GM20431 (cell line): Measurements from ENCODE around the gene TUNAR.

Experiments used
- in situ Hi-C: fragments of 300-500 bp; cut with MseI, MboI; formaldehyde crosslinking; loops from one replicate; pipeline ENCODE4 v1.15.0; 2020; ENCODE audit warnings: low sequenced_read_pairs; ENCODE audit not compliant: unreplicated experiment

Gene TUNAR

GRCh38 chr14:95870772-95871171, 5.9 kb upstream of the TUNAR start:
- in situ Hi-C loops: no loop called here

GRCh38 chr14:95871531-95871930, 5.1 kb upstream of the TUNAR start:
- in situ Hi-C loops: no loop called here

GRCh38 chr14:95872777-95873176, 3.9 kb upstream of the TUNAR start:
- in situ Hi-C loops: no loop called here

GRCh38 chr14:95875831-95876760, 536 bp upstream of the TUNAR start:
- in situ Hi-C loops: no loop called here

- in situ Hi-C loops: no loop called here
Measured at GRCh38 chr14:95877633-95878032, 1.0 kb downstream of the TUNAR start.

GRCh38 chr14:95884377-95884776, 7.7 kb downstream of the TUNAR start:
- in situ Hi-C loops: no loop called here

- in situ Hi-C loops: no loop called here
Measured at GRCh38 chr14:95885278-95885677, 8.6 kb downstream of the TUNAR start.

GRCh38 chr14:95885866-95886265, 9.2 kb downstream of the TUNAR start:
- in situ Hi-C loops: no loop called here

DNA sequence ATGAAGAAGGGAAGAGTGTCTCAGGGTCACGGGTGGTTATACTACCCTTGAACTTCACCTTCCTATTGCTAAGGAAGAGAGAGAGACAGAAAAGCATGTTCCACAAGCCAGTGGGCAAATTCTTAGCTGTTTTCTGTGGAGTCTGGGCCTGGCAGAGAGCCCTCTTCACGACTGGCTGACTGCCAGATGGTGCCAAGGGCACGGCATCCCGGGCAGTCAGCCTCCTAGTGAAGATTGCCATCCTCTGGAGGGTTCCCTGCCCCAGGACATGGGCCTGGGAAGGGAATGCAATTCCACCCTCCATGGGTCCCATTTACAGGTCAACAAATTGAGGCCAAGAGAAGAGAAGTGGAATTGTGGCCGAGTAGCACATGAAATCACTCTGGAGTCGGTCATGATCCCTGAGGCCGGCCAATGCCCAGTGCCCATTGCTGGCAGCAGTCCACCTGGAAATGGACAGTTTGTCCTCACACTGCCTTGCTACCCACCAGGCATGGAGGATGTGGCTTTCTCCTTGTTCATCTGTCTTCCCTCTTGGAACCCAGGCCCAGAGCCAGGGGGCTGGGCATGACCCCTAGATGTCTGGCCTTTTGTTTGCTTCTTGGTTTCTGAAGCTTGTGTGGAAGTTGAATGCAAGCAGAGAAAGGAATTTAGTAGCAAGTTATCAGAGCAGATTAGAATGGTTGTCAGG, 9.9 kb downstream of the TUNAR start:
- in situ Hi-C loops: no loop called here

DNA sequence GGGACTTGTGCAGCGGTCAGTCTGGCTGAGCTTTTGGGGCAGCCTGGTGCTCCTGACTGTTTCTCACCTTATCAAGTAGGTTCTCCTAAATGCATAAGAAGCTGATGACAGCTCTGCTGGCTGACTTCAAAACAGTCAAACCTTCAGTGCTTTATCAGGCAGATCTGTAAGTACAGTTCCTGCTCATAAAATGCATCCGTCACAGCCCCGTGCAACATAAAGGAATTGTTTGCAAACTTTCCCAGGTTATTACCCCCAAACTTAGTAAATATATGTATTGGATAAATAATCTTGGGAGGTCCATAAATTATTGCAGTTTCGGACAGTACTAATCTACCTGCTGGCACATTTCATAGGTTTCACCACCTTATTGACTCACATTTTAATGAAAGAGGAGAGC, 10.7 kb downstream of the TUNAR start:
- in situ Hi-C loops: no loop called here

- in situ Hi-C loops: no loop called here
Measured at GRCh38 chr14:95889236-95889979, 12.8 kb downstream of the TUNAR start.

- in situ Hi-C loops: no loop called here
Measured at GRCh38 chr14:95891742-95892141, 15.1 kb downstream of the TUNAR start.

DNA sequence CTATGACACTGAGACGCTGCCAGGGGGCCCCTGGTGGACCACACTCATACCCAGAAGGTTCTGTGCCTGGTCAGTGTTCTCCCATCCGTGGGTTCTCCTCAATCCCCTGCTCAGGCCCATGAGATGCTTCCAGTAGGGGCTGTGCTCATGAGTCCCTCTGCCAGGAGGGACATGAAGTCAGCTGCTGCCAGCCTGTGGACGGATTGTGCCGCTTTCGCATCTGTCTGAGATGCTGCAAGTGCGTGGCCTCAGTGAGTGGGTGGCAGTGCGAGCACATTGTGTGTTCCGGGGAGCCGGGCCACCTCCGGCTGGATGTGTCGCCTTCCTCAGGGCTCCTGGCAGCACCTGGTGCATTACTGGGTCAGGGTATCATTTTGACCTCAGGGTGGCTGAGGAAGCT, 15.5 kb downstream of the TUNAR start:
- in situ Hi-C loops: no loop called here

DNA sequence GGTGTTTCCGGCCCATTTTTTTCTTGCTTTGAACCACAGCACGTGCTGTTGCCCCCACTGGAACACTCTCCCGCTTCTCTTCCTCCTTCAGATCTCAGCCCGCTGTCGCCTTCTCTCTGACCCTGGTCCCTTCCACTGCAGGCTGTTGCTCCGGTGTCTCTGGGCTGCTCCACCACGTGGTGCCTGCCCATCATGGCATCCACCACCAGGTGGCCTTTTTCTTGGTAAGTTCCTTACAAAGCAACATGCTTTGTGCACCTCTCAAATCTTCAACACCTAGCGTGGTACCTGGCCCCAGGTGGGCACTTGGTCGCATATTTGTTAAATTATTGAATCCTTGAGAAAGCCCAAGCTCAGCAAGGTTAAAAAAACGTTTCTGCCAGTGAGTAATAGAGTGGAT, 19.1 kb downstream of the TUNAR start:
- in situ Hi-C loops: no loop called here

DNA sequence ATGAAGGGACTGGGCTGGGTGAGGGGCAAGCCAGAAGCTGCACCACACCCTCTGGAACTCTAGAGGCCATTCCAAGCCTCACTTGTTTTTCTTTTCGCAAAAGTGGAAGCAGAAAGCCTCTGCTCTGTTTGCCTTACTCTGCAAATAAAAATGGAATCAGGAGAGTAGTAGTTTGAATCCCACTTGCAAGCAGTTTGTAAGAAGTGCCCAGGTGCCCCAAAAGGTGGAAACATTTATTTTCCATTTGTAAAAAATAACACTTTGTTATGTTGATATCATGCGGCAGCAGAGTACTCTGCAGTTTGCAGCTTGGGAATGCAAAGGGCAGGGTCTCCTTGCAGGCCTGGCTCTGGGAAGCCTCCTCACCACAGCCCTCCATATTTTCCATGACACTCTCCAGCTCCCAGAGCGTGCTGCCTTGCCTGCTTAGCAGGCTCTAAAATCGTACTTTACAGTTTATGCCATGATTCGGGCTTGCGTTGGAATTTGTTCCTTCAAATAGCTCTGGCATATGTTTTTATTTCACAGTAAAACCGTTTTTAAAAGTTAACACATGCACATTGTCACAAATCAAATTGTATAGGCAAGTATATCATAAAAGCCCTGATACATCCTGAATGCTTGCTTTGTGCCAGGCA, 20.0 kb downstream of the TUNAR start:
- in situ Hi-C loops: no loop called here

DNA sequence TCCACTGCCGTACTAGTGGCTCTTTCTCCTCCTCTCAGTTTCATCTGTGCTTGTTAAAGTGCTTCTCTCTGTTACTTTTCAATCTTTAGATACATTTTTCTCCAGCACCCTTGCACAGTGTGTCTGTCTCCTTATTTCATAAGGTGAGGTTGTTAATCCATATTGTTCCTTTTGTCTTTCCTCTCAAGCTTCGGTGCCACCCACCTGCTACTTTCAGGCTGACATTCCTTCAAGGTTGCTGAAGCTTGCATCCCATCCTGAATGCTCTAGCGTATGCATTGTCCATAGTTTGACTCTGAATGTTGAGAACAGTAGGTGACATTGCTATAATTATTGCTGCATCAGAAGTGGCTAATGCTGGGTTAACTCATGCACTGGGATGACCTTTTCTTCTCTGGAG, 20.6 kb downstream of the TUNAR start:
- in situ Hi-C loops: no loop called here

GRCh38 chr14:95901054-95901453, 24.4 kb downstream of the TUNAR start:
- in situ Hi-C loops: no loop called here

- in situ Hi-C loops: no loop called here
Measured at GRCh38 chr14:95902273-95902826, 25.7 kb downstream of the TUNAR start.

GRCh38 chr14:95903165-95903564, 26.5 kb downstream of the TUNAR start:
- in situ Hi-C loops: no loop called here

- in situ Hi-C loops: no loop called here
Measured at GRCh38 chr14:95903616-95904107, 27.0 kb downstream of the TUNAR start.
